ENCODE measurements around the gene IMPDH1. TPM values are rescaled to one million over a fixed set of nuclear protein-coding genes. Genes with fewer than 3 reads are reported as not detected.

The IMPDH1 gene
- total RNA-seq, 1 donor from 2014 or later, result 91.7 TPM

DNA sequence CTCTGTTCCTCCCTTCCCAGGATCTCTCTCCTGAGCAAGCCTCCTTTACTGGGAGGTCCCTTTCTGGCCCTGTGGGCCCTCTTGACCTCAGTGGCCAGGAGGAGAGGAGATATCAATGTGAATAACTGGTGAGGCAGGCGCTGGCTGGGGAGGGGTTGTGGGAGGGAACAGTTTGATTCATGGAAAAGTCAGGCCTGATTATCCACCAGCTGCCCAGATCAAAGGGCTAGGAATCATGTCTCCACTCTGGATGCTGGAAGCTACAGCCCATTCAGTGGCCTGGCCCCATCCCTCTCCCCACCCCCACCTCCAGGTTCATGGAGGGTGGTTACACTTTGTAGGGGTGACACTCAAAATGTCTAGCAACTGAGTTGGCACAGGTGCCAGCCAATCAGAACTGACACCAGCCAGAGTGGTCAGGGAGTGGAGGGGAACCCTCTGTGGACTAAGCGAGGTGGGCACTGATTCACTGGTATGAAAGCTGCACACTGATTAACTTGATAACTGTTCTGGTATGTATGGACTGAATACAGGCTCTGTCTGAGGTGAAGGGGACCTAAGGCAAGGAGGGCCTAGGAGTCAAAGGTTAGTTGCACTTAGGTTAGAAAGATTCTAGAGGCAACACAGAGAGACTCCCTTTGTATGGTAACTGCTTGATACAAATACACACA is 53.1 kb downstream of the IMPDH1 start:
- H3K36me3 Mint-ChIP-seq (ENCODE audit: low read depth), result no peaks in the 10 kb centered on the region
- H3K4me3 Mint-ChIP-seq, result no peak overlapping the region
- intact Hi-C loops (cut with micrococcal nuclease), result no loop called here
- peaks cover 50% of the 10 kb centered on the region for H3K27me3 Mint-ChIP-seq (ENCODE audit: insufficient read depth)
- H3K4me1 Mint-ChIP-seq (ENCODE audit: low read depth), result peaks cover 6% of the 10 kb centered on the region
- H3K9me3 Mint-ChIP-seq, result no peaks in the 10 kb centered on the region
- H3K27ac Mint-ChIP-seq, result no peak overlapping the region
- no peak for DNase-seq (ENCODE audit: low spot score)

DNA sequence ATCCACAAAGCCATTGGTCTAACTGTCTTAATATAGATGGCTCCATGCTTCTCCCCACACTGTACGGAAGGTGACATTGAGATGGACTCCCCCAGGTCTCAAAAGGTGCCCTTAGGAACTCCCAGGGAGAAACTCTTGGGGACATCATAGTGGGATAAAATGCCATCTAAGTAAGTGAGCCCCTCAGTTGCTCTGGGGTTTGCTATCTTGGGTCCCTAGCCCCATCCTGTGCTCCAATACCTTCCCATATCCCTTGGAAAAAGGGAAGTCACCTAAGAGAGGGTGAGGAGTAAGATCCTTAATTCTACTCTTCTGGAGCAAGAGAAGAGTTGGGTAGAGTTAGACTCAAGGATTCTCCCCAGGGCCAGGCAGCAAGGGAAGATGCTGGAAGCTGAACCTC is 56.2 kb downstream of the IMPDH1 start:
- Mint-ChIP-seq H3K27me3 (ENCODE audit: insufficient read depth) (peaks cover 58% of the 10 kb centered on the region), H3K4me1 (ENCODE audit: low read depth) (no peaks in the 10 kb centered on the region), H3K9me3 (no peaks in the 10 kb centered on the region)

DNA sequence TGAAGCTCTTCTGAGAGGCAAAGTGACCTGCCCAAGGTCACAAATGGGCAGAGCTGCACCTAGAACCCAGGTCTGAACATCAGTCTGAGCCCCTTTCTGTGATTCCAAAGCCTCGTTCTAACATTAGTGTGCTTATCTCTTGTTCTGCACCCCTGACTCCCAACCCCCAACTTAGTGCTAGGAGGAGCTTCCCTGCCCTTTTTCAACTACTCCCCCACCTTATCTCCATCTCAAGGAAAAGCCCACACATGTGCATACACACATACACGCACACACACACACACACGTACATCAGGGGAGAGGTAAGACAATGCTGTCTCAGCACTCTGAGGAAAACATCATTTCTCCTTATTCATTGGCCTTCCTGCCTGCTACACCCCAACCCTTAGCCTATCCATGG is 56.6 kb downstream of the IMPDH1 start:
- H3K9me3 Mint-ChIP-seq, result no peaks in the 10 kb centered on the region
- peak overlapping the region; percentile 38 for H3K27ac Mint-ChIP-seq
- no peaks in the 10 kb centered on the region for H3K4me1 Mint-ChIP-seq (ENCODE audit: low read depth)
- intact Hi-C loops (cut with micrococcal nuclease), result no loop called here
- DNase-seq (ENCODE audit: low spot score), result no peak
- H3K36me3 Mint-ChIP-seq (ENCODE audit: low read depth), result no peaks in the 10 kb centered on the region
- peaks cover 58% of the 10 kb centered on the region for H3K27me3 Mint-ChIP-seq (ENCODE audit: insufficient read depth)
- H3K4me3 Mint-ChIP-seq, result peak overlapping the region; percentile 4

More for the DNA sequence above, 56.2 kb downstream of the IMPDH1 start:
- intact Hi-C loops (cut with micrococcal nuclease), result no loop called here
- H3K27ac Mint-ChIP-seq, result no peak overlapping the region
- peak overlapping the region; percentile 4 for H3K4me3 Mint-ChIP-seq
- no peaks in the 10 kb centered on the region for H3K36me3 Mint-ChIP-seq (ENCODE audit: low read depth)
- no peak for DNase-seq (ENCODE audit: low spot score)

DNA sequence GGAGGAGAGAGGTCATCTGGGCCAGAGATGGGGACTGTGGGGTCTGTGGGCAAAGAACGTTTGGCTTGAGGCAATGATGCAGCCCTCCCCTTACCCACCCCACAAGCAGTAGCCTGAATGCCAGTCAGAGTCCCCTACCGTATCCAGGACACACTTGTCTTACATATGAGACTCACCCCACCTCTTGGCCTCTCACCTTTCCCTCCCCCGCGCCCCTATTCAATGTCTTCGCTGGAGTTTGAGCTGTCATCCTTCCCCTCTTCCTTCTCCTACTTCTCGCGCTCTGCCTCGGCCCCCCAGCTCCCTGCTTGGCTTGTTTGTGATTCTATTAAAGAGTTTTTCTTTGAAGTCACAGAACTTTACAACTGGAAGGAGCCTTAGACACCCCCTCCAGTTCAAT is 57.1 kb downstream of the IMPDH1 start:
- Mint-ChIP-seq H3K4me3 (no peak overlapping the region), H3K36me3 (ENCODE audit: low read depth) (no peaks in the 10 kb centered on the region), H3K27ac (no peak overlapping the region), H3K9me3 (no peaks in the 10 kb centered on the region), H3K4me1 (ENCODE audit: low read depth) (no peaks in the 10 kb centered on the region), H3K27me3 (ENCODE audit: insufficient read depth) (peaks cover 58% of the 10 kb centered on the region)
- intact Hi-C loops (cut with micrococcal nuclease), result no loop called here
- DNase-seq (ENCODE audit: low spot score), result no peak

DNA sequence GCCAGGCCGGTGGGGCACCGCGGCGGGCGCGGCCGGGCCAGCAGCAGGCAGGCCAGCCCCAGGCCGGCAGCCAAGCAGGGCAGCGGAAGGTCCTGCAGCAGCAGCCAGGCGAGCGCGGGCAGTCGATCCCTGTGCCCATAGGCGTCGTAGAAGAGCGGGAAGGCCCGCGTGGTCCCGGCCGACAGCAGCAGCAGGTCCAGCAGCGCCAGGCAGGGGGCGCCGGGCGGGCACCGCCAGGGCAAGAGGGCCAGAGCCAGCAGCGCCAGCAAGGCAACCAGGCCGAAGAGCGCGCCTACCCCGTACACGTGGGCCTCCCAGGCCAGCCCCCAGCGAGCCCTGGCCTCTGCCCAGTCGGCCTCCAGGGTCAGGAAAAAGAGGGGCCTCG is 57.6 kb downstream of the IMPDH1 start:
- Mint-ChIP-seq H3K9me3 (no peaks in the 10 kb centered on the region), H3K27me3 (ENCODE audit: insufficient read depth) (peaks cover 58% of the 10 kb centered on the region), H3K4me1 (ENCODE audit: low read depth) (no peaks in the 10 kb centered on the region), H3K27ac (no peak overlapping the region), H3K36me3 (ENCODE audit: low read depth) (no peaks in the 10 kb centered on the region), H3K4me3 (no peak overlapping the region)
- DNase-seq (ENCODE audit: low spot score), result no peak
- intact Hi-C loops (cut with micrococcal nuclease), result no loop called here

DNA sequence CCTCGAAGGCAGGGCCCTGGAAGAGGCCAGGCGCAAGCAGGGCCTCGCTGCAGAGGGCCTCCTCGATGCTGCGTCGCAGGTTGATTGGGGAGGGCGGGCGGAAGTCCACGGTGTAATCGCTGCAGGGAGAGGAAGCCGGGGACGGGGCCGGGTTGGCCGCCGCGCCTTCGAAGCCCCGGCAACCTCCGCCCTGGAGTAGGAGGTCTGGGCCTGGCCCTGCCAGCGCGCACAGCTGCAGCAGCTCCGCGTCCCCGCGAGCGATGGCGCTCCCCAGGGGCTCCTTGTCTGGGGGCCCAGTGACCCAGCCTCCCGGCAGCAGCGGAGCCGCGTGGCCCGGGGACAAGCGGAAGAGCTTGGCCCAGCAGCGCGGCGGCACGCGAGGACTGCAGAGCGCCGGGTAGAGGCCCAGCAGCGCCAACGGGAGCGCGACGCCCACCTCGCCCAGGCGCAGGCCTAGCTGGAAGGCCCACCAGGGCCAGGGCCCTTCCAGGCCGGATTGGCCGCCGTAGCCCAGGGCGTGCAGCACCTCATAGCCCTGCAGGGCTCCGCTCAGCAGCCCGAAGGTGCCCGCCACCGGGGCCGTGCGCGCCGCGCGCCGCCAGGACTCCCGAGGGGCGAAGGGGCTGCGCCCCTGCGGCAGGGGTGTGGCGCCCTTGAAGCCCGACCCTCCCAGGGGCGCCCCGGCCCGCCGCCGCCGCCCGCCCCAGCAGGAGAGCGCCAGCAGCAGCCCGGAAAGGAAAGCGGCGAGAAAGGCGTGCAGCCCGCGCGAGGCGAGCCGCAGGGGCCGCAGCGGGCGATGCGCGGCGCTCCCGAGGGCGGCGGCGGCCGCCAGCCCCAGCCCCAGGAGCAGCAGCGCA is 58.3 kb downstream of the IMPDH1 start:
- Mint-ChIP-seq H3K4me1 (ENCODE audit: low read depth) (no peaks in the 10 kb centered on the region), H3K27me3 (ENCODE audit: insufficient read depth) (peaks cover 57% of the 10 kb centered on the region), H3K36me3 (ENCODE audit: low read depth) (no peaks in the 10 kb centered on the region), H3K4me3 (no peak overlapping the region), H3K9me3 (no peaks in the 10 kb centered on the region), H3K27ac (no peak overlapping the region)
- no peak for DNase-seq (ENCODE audit: low spot score)
- intact Hi-C loops (cut with micrococcal nuclease), result no loop called here

DNA sequence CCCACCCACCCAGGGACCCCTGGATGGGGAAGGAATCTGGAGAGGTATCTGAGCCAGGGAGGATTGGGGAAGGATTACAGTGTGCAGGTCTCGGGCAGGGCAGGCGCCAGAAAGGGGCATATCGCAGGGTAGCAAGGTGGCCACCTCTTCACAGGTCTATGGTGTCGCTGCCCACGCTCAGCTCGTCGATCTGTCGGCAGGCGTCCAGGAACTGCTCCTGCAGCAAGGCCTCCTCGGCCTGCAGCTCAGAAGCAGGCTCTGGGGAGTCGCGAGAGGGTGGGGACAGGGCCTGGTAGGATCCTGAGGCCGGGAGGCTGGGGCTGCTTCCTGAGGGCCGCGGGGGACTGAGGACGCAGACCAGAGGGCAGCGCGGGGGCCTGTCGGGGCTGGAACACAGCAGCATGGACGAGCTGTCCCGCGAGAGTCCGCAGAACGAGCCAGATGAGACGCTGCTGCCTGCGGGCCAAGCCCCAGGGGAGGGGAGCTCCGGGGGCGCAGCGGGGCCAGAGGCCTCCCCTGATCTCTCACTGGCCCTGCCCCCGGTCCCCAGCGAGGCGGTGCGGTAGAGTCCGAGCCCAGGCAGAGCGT is 59.0 kb downstream of the IMPDH1 start:
- intact Hi-C loops (cut with micrococcal nuclease), result no loop called here
- no peaks in the 10 kb centered on the region for H3K4me1 Mint-ChIP-seq (ENCODE audit: low read depth)
- DNase-seq (ENCODE audit: low spot score), result no peak
- H3K27me3 Mint-ChIP-seq (ENCODE audit: insufficient read depth), result peaks cover 55% of the 10 kb centered on the region
- no peak overlapping the region for H3K4me3 Mint-ChIP-seq
- no peaks in the 10 kb centered on the region for H3K36me3 Mint-ChIP-seq (ENCODE audit: low read depth)
- no peaks in the 10 kb centered on the region for H3K9me3 Mint-ChIP-seq
- H3K27ac Mint-ChIP-seq, result no peak overlapping the region

DNA sequence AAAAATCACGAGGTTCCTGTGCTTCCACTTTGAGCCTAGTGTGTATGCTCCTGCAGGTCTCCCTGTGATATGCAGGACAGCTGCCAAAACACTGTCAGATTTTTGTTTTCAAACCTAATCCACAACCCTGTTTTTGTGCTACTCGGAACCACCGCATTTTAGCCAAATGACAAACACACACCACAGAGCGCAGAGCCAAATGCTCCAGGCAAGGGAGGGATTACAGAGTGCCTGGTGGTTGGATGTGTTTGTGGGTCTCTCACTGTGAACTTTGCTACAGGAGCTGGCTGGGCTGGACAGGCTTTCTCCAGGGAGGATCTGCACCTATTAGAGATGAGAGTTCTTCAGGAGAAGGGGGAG is 60.3 kb downstream of the IMPDH1 start:
- Mint-ChIP-seq H3K9me3 (no peaks in the 10 kb centered on the region), H3K36me3 (ENCODE audit: low read depth) (no peaks in the 10 kb centered on the region), H3K27ac (no peak overlapping the region), H3K27me3 (ENCODE audit: insufficient read depth) (peaks cover 50% of the 10 kb centered on the region), H3K4me3 (no peak overlapping the region), H3K4me1 (ENCODE audit: low read depth) (no peaks in the 10 kb centered on the region)
- intact Hi-C loops (cut with micrococcal nuclease), result loop anchor here (10.0 kb wide), 2 partner anchors 185 to 215 kb away; no protein-coding TSS in a partner anchor
- DNase-seq (ENCODE audit: low spot score), result no peak

DNA sequence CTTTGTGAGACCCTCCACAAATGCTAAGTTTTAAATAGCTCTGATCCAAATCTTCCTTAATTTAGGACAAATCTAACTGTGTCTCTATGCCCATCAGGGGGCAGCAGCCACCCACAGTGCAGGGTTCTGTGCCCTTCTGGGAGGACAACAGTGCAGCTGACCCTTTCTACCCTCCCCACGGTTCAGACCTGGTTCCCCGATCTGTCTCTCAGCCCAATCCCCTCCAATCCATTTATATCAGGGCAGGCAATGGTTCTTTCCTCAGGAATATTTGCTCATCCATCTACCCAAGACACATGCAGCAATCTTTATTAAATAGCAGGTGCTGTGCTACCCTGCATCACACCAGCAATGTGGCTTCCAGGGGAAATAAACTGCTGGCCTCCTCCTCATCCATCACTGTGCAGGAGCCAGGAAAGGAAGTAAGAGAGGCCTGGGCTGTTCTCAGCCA is 62.1 kb downstream of the IMPDH1 start:
- Mint-ChIP-seq H3K36me3 (ENCODE audit: low read depth) (no peaks in the 10 kb centered on the region), H3K4me1 (ENCODE audit: low read depth) (peaks cover 9% of the 10 kb centered on the region), H3K27ac (no peak overlapping the region), H3K9me3 (no peaks in the 10 kb centered on the region), H3K27me3 (ENCODE audit: insufficient read depth) (peaks cover 37% of the 10 kb centered on the region), H3K4me3 (no peak overlapping the region)
- no peak for DNase-seq (ENCODE audit: low spot score)
- intact Hi-C loops (cut with micrococcal nuclease), result loop anchor here (1.0 to 10.0 kb wide), 3 partner anchors 40 to 213 kb away; no protein-coding TSS in a partner anchor

DNA sequence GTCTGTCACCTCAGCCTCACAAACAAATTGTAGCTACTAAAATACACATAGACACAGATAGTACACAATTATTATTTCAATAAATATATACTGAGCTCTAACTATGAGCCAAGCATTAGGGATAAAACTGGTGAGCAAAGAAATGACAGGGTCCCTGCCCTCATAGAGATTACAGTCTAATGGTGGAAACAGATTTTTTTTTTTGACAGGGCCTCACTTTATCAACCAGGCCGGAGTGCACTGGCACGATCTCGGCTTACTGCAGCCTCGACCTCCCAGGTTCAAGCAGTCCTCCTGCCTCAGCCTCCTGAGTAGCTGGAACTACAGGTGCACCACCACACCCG is 65.4 kb downstream of the IMPDH1 start:
- no peaks in the 10 kb centered on the region for H3K9me3 Mint-ChIP-seq
- intact Hi-C loops (cut with micrococcal nuclease), result loop anchor here (5.0 to 10.0 kb wide), 3 partner anchors 190 to 487 kb away; no protein-coding TSS in a partner anchor
- no peak for DNase-seq (ENCODE audit: low spot score)
- H3K4me1 Mint-ChIP-seq (ENCODE audit: low read depth), result peaks cover 30% of the 10 kb centered on the region
- H3K27ac Mint-ChIP-seq, result no peak overlapping the region
- peaks cover 7% of the 10 kb centered on the region for H3K36me3 Mint-ChIP-seq (ENCODE audit: low read depth)
- H3K27me3 Mint-ChIP-seq (ENCODE audit: insufficient read depth), result peaks cover 22% of the 10 kb centered on the region
- peak overlapping the region; percentile 64 for H3K4me3 Mint-ChIP-seq

DNA sequence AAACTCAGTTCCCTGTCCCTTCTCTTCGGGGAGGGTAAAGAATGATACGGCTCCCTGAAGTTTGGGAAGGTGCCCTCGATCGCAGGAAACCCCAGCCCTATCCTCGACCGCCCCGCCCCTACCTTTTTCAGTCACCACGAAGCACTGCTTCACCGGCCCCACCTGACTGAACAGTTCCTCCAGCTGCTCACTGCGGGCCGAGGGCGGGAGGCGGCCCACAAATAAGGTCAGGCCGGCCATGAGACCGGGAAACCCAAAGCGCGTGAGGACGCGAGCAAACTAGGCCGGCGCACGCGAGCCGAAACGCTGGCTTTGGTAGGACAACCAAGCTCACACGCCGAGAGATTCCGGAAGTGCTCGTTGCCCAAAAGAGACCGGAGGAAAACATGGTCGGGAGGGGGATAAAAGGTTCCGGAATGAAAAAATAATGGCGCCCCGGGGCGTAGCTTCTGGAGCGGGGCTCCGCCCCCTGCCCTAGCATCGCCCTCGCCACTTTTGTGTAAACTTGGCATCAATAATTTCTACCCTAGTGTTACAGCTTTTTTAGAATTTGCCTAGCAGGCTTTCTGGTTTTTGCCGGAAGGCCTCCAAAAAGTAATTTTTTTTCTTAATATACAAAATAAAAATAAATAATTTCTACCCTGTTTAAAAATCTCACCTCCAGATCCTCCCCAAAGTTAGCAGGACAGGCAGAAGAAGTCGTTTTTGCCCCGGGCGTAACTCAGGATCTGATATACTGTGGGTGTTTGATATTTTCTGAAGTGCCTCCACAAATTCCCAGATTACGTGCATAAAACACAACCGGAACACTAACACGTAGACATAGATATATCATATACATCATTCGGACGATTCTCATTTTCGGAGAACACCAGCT is 66.0 kb downstream of the IMPDH1 start, which contains the start of gene RBM28:
TSS of gene RBM28 (minus strand) at position 355 of the 877 bp plus-strand sequence. CDS start at position 240, 115 bp downstream.
- Mint-ChIP-seq H3K27me3 (ENCODE audit: insufficient read depth) (peaks cover 16% of the 10 kb centered on the region), H3K9me3 (no peaks in the 10 kb centered on the region), H3K27ac (peak within 1 kb of the TSS; percentile 89), H3K4me3 (peak within 1 kb of the TSS; percentile 95), H3K36me3 (ENCODE audit: low read depth) (peaks cover 7% of the 10 kb centered on the region), H3K4me1 (ENCODE audit: low read depth) (peaks cover 30% of the 10 kb centered on the region)
- intact Hi-C loops (cut with micrococcal nuclease), result loop anchor here (1.0 to 10.0 kb wide), 10 partner anchors 19 to 759 kb away; partner anchors contain the start of genes ATP6V1F, GCC1, HILPDA and IMPDH1
- DNase-seq (ENCODE audit: low spot score), result peak; percentile 83
